ENCODE measurements around the gene NPAS3.

GRCh38 chr14:33768458-33768830 is 829.8 kb downstream of the NPAS3 start:
- TF ChIP-seq, protein P1, sequence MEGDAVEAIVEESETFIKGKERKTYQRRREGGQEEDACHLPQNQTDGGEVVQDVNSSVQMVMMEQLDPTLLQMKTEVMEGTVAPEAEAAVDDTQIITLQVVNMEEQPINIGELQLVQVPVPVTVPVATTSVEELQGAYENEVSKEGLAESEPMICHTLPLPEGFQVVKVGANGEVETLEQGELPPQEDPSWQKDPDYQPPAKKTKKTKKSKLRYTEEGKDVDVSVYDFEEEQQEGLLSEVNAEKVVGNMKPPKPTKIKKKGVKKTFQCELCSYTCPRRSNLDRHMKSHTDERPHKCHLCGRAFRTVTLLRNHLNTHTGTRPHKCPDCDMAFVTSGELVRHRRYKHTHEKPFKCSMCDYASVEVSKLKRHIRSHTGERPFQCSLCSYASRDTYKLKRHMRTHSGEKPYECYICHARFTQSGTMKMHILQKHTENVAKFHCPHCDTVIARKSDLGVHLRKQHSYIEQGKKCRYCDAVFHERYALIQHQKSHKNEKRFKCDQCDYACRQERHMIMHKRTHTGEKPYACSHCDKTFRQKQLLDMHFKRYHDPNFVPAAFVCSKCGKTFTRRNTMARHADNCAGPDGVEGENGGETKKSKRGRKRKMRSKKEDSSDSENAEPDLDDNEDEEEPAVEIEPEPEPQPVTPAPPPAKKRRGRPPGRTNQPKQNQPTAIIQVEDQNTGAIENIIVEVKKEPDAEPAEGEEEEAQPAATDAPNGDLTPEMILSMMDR (IDR thresholded peaks at IDR 0.05): no peak
- TF ChIP-seq POLR2A (IDR thresholded peaks at IDR 0.05): no peak
- TF ChIP-seq EP300 (IDR thresholded peaks at IDR 0.05): no peak

Measured in tibial nerve (tissue), 4 donors.